ENCODE measurements around the gene SH3GL1.

Gene SH3GL1

DNA sequence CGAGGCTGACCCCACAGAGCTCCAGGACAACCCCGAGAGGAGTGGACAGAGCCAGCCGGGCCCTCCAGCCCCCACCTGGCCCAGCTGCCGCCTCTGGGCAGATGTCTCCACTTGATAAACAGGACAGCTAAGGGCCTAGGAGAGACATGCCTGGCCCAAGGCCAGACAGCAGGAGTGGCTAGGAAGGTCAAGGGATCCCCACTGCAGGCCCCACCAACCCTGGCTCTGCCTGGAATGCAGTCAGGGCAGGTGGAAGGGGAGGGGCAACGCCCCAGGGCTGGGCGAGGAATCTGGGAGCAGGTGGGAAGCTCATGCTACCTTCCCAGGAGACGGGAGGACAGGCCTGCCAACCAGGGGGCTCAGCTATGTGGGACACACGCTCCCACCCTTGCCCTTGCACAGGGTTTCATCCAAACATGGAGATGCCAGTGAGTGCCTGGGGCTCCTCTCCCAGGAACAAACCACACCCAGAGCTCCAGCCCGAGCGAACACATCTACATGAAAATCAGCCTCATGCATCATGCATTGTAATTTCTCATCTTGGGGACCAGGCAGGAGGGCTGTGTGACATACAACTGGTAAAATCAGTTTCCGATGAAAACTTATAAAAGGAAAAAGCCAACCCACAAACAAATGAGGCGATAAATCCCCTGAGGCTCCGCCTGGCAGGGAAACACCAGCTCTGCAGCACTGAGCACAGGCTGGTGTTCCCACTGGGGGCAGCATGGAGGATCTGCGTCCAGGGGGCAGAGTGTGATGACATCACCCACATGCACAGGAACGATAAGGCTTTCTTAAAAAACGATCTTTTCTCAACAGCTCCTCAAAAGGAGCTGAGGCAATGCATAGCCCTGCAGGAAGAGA lies 25.0 kb downstream of the SH3GL1 start:
- DNase-seq = peak; percentile 69

DNA sequence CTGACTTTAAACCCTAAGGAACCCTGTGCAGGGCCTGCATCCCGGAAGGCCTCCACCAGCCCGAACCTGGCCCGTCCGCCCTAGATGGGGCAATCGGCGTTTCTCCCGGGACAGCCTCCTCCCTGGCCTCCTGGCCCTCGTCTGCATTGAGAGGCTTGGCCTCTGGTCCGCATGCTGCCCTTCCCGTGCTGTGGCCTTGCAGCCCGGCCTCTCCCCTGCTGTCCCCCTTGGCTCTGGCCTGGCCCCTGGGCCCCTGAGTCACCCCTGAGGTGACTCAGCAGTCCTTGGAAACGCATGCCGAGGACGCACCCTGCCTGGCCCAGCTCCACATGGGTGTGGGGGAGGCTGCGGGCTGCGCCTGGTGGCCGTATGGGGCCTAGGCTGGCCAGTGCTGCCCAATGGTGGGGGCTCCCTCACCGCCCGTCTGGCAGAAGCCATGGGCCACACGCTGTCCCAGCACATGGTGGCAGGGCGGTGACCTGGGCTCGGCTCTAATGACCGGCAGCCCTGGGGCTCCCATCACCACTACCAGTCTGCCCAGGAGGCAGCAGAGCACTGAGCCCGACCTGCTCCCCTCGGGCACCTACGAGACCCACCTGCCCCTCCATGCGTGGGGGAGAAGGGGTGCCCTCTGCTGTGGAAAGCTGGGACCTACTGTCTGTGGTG lies 25.7 kb downstream of the SH3GL1 start:
- DNase-seq = peak; percentile 91

DNA sequence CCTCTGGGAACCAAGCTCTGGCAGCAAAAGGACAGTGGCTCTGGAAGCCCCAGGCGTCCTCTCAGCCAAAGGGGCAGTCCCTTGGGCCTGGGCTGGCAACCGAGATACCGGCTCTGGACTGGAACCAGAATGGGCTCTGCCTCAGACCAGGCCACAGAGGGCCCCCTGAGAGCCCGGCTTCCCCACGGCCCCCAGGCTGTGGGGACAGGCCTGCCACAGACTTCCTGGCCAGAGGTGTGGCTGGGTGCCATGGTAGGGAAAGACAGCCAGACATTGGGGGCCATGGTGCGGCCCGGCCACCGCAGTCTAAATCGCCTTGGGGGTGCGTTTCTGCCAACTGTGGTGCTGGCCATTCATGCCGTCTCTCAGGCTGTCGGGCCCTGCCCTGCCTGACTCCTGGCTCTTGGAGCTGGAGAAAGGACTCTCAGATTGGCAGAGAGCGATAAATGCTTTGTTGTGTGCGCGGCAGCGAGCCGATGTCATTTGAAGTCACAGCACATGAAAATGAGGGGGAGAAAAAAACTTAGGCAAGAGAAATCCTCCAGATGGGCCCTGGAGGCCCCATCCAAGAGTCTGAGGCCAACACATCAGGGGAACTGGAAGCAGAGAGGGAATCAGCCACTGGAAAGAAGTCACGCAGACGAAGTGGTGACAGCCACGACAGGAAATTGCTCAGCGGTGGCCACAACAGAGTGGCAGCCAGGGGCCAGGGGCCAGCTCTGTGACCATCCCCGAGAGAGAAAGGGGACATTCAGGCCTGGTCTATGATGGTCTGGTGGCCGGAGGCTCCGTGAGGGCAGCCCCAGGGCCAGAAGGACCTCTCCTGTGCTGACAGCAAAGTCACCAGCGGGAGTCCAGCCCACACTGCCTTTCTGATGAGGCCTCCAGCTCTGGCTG lies 26.5 kb downstream of the SH3GL1 start:
- DNase-seq = no peak

DNA sequence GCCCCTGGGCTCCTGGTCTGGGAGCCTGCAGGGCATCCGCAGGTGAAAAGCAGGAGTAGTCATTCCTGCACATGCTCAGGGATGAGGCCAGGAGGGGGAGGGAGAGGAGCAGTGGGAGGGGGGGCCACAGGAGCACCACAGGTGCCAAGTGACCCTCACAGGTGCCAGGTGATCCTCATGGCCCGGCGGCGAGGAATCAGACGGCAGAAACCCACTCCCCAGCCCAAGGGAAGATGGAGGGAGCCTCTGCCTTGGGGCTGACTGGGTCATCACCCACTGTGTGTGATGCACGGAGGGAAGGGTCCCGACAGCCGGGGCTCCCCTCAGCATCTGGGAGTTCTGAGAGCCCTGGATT lies 27.4 kb downstream of the SH3GL1 start:
- no peak for DNase-seq

DNA sequence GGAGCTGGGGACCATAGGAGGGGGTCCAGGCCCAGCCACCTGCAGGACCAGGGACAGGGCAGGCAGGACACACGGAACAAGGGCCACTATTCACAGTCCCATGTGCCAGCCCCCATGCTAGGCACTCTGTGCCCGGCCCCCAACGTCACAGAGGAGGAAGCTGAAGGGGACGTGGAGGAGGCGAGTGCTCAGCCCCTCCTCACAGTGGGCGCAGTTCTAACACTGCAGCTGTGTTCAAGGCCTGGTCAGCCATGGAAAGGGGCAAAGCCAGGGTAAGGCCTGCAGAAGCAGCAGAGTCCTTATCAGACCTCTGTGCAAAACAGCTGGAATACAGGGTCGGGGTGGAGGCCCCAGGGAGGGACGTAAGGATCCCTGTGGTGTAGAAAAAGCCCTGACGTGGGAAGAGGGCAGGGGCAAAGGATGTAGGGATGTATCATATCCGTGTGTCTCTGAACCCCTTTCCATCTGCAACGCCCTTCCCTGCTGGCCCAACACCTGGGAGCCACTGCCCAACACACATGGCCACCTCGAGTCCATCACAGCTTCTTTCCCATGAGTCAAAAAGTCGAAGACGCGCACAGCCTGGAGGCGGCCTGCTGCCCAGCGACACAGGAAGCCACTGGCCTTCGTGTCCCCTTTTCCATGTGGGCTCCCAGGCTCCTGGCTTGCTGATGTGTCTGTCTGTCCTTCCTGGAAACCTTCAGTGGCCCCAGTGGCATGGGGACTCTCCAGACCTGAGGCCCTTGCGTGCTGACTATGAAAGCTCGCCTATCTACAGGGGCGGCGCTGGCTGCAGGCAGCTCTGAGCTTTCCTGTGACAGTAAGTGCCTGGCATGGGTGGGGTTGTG lies 28.0 kb downstream of the SH3GL1 start:
- no peak for DNase-seq

DNA sequence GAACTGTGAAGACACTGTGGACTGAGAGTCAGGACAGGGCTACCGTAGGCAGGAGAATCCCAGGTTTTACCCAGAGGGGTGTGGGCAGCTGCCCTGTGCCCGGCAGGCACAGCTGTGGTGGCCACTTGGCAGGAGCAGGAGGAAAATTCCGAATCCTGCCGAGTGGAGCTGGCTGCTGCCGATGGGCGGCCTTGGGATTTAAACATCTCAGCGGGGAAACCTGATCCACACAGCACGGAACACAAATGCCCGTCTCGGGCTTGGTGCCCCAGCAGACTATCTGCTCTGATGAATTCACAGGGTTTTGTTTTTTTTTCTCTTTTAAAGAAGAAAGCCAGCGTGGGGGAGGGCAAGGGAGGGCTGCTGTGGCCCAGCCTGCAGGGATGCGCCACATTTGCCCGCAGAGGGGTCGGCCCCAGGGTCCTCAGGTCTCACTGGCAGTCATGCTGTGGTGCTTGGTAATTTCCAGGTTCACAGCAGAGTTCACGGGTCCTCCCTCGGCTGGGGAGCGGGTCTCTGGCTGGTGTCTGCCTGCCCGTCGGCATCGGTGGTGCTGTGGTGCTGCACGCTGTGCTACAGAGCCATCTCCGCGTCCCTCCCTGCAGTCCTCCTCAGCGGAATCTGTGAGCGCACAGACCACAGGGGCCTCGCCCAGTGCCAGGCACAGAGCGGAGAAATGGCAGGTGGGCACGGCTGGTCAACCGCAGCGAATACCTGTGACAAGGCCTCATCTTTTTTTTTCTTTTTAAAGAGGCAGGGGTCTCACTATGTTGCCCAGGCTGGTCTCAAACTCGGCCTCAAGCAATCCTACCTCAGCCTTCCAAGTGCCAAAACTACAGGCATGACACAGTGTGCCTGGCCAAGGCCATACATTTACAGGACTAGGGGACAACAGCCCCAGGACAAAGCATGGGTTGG lies 28.8 kb downstream of the SH3GL1 start:
- no peak for DNase-seq

DNA sequence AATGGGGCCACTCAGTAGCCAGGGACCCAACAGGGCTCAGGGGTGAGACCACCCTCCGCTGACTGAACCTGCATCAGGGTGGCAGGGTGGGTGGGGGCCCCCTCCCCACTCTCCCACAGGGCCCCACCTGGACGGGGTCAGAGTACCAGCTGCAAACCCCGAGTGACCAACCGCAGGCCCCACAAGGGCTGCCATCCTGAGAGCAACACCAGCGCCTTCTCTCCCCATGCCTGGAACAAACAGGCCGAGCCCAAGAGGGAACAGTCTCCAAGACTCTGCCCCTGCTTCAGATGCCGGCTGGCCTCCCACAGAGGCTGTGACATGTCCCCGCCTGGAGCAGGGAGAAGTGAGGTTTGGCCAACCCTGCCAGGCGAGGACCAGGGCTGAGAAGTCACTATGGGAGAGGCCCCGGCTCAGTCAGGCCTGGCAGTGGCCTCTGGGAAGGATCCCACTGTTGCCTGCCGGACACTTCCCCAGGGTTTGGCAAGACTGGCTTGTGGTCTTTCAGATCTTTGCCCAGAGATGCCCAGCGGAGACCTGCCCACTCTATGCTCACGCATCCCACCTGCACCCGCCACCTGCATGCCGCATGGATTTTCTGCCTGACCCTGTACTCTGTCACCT lies 29.8 kb downstream of the SH3GL1 start:
- DNase-seq = no peak

DNA sequence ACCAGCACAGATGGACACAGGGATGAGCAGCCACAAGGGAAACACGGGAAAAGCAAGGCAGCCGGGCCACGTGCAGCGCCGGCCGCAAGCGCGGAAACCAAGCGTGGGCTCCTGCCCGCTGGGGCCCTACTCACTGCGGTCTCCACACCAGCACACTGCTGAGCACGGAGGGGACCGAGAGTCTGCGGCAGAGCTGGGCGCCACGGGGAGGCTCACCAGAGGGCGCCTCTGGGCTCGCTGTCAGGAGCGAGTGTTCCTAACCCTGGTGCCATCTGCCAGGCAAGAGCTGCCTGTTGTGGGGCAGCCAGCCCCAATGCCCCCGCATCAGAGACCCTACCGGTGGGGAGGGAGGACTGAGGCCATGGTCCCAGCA lies 30.5 kb downstream of the SH3GL1 start:
- DNase-seq = no peak

DNA sequence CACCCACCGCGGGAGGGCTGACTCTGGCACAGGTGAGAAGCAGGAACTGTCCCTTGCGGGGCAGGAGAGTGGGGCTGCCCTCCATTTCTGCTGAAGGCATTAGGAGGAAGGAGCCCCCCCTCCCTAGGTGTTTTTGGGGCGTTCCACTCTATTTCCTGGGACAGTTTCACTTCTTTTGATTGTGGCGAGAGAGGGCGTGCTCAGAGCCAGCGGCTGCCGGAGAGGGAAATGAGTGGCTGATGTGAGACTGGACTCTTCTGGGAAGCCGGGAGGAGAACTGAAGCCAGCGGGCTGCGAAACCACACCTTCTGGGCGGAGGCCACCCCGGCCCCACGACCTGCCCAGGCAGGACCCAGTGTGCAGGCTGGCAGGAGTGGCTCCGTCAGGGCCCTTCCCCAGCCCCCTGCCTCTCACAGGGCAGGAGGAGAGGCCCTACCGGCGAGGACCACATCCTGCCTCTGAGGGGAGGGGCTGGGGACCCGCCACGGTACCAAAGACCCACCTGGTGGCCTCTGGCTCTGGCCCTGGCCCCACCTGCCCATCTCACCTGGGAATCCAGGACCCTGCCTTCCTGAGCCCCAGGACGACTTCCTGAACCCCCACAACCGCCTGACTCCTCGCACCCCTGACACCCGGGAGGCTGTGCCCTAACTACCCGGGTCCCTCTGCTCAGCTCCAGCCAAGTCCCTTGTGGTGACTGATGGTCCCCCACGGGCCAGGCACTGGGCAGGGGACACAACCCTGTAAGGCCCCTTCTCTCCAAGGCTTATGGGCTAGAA lies 31.0 kb downstream of the SH3GL1 start:
- no peak for DNase-seq

DNA sequence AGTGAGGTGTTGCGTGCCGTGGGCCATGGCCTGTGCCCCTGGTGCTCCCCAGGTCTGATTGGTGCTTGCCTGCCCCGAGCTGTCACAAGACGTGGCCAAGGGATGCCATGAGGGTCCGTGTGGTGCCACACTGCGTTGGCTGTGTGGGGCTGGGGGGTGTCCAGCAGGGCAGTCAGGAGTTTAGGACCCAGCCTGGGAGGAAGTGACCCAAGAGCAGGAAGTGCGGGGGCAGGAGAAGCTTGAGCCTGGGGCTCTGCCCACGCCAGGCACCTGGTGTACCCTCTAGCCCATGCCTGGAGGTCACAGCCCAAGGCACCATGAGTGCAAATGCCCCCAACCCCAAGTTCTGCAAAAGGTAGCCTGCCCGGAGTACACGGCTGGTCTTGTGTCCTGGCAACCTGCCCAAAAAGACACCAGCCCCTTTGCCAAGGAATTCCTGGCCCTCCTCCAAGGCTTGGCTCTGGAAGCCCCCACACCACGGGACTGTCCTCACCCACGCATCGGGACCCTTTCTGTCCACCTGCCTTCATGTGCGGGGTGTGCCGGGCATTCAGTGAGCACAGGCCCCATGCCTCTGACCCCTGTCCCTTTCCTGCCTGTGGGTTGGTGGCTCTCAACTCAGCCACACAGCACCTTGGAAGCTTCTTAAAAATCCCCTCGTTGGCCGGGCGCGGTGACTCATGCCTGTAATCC lies 32.1 kb downstream of the SH3GL1 start:
- no peak for DNase-seq

DNA sequence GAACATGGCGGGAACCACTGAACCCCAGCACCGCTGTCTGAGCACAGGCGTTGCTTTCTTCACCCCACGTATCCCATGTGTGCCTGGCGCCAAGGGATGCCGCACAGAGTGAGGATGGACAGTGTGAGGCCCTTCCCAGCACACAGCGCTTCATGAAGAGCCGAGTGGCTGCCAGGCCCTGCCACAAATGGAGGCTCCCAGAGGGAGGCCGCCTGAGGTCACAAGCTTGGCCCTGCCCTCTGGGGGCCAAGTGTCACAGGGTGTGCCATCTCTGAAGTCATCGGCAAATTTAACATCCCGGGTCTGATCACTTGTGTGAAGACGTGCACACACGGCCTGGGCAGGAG lies 32.6 kb downstream of the SH3GL1 start:
- no peak for DNase-seq

DNA sequence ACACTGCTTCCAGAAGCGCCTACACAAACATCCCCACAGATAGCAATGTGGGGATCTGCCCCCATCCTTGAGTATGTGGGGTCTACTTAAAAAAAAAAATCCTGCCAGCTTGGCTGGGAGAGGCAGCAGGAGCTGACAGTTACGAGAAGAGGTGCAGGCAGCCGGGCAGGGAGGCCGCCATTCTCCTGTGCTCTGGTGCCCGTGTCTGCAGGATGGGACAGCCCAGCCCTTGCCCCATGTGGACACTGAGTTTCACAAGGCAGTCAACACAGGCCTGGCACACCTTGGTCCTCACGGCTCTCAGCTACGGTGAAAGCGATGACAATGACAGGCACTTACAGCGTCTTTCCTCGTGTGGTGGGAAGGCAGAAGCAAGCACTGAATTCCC lies 33.0 kb downstream of the SH3GL1 start:
- no peak for DNase-seq

DNA sequence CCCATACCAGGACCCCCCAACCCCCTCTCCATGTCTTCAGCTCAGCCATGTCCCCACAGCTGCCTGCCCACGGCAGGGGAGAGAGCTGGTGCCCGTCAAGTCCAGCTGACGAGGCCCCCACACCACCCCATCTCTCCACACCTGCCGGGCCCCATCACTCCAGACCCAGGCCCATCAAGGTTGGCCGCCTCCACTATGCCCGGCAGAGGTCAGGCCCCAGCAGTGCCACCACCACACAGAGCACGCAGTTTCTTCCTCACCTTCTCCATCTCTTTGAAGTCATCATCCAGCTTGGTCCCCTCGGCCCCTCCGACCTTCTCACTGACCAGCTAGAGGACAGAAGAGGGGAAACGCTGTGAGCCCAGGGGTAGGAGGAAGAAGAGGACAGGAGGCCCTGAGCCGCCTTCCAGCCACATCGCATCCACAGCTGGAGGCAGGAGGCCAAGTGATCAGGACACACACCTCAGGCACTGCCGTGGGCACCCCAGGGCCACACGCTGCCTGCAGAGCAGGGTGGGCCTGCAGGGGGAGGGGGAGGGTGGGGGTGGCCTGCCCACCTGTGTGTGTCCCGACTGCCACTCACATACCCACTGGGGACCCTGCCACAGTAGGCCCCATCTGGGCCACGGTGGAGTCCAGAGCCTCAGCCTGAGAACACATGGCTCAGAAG lies 33.5 kb downstream of the SH3GL1 start:
- no peak for DNase-seq

DNA sequence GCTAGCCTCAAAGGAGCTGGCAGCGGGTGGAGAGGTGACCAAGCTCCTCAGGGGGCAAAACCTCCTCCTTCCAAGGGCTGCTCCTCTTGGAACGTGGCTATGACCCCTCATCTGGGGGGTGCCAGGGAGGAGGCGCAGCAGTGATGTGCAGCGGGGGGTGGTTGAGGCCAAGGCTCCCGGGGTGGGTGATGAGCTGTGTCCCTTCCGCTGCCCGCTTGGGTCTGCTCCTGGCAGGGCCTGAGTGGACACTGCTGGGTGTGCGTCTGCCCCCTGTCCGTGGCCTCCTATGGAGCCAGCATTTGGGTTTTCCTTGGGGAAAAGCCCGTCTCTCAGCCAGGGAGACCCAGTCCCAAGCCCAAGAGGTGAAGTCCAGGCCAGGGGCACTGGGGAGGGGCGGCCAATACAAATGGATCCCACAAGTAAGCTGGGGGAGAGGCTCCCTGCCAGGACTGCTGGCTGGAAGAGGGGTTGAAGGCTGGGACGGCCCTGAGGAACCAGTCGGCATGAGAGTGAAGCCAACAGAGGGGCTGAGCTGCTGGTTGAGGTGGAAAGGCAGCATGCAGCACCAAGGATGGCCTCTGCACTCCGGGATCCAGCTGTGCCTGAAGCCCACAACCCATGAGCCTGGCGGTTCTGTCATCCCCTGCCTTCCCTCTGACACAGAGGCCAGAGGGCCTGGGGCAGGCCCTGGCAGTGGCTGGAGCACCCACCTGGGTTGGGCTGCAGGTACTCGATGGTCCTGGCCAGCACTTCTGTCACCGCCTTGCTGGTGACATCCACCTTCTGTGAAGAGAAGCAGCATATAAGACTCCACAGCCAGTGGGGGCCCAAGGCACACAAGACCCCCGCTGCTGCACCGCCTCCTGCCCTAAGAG lies 34.3 kb downstream of the SH3GL1 start:
- no peak for DNase-seq

DNA sequence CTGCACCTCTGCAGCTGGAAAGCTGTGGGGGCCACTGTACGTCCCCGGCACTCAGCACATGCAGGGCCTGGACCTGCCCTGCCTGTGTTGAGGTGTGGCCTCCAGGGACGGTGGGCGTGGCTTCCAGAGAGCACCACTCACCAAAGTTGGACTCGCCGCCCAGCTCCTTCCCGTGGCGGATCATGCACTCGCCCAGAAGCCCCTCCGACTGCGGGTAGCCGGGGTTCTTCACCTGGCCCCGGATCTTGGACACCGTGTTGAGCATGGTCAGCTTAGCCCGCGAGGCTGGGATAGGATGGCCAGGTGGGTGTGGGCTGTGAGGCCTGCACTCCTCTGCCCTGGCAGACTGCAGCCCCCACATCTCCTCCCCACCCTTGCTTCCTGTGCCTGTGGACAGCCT lies 35.0 kb downstream of the SH3GL1 start:
- DNase-seq = no peak

DNA sequence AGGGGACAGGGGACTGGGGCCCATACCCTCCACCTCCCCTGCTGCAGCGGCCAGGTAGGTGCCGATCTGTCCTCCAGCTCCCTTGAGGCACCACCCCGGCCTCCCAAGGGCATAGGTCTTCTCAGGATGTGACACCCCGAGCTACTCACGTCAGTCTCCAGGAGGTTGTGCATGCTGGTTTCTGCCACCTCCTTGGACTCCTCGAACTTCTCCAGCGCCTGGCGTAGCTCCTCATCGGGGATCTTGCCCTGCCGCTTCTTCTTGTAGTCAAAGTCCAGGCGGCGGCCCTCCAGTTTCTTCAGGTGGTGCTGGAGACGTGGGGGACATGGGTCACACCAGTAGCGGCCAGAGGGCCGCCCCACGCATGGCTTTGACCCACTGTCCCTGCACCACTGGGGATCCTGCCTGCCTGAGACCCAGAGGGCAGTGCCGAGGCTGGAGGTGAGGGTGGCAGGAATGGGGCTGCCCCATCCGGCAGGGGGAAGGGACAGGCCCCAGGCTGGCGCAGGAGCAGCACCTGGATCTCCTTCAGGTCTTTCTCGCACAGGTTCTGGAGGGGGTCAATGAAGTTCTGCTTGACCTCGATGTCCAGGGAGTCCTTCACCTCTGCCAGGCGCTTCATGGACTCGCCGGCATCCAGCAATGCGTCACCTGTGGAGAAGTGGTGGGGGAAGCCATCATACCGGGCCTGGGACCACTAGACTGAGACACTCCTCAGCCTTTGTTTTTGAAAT lies 36.6 kb downstream of the SH3GL1 start:
- no peak for DNase-seq

DNA sequence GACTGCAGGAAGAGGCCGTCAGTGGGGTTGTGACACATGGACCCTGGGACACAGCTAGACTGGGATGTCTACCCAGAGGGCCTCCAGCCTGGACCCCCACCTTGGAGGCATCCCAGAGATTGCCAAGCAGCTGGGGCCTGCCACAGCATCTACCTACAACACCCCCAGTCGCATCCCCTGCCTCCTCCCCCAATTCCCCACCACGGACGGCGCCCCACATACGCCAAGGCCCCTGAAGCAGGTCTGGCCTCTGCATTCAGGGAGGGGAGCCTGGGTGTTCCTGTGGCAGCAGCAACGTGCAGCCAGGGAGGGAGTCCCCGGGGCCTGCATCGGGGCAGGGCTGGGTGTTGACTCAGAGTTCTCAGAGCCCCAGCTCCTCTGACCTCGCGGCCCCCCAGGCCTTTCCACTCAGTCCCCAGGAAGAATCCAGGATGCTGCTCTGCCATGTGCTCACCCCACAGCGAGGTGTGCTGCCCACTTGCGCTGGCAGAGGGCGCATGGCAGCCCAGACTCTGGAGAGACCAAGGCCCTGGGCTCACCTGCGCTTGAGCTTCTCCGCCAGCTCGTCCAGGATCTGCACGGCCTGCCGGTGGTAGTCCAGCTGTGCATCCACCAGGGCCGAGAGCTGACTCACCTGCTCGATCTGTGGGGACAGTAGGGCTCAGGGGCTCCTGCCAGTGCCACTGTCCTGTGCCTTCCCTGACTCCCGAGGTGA lies 37.4 kb downstream of the SH3GL1 start:
- no peak for DNase-seq
